HG02938 (cell line): ENCODE data around the gene SGIP1.

ENCODE experiments used
- ATAC-seq: cut with Tn5 transposase; IDR thresholded peaks from one replicate; pipeline ENCODE4 v1.9.1; 2021; ENCODE audit warnings: mild to moderate bottlenecking, moderate library complexity; ENCODE audit not compliant: unreplicated experiment

SGIP1 gene

DNA sequence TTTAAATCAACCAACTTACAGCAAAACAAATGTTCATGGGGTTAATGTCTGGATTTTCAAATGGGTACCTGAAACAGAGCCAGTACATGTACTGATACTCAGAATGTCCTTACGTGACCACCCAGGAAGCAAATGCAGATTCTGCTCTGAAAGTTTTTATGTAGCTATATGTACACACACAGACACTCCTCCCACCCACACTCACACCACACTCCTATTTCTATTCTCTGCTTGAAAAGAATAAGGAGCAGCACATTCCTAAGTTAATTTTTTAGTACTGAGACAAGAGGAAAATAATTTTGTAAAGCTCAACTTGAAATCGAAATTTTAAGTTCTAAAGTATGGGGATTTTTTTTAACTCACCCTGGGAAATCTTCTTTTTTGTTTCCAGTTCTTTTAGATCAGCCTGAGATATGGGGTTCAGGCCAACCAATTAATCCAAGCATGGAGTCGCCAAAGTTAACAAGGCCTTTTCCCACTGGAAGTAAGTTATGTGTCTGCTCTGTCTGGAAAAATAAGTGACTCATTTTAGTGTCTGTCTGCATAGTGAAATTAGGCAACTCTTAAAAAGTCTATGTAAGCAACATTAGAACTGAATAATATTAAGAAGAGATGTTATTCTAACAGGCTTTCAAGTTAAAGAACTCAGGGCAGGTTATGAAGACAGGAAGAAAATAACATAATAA, 142.8 kb downstream of the SGIP1 start:
- ATAC-seq: no peak

DNA sequence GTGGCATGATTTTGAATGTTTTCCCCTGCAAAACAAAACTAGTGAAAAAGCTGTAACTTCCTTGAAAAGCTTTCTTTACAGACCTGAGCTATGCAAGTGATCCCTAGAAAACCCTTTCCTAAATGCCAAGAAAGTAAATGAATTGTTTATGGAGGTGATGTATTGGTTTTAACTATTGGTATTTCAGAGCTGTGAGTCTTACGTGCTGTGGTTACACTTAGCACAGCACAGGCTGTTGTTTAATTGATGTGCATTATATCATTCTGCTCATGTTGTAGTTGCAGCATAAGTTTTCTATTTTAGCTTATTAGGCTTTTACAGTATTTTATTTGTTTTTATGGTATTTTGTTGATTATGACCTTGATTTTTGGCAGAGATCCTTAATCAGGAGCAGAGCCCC, 144.2 kb downstream of the SGIP1 start:
- ATAC-seq: no peak

DNA sequence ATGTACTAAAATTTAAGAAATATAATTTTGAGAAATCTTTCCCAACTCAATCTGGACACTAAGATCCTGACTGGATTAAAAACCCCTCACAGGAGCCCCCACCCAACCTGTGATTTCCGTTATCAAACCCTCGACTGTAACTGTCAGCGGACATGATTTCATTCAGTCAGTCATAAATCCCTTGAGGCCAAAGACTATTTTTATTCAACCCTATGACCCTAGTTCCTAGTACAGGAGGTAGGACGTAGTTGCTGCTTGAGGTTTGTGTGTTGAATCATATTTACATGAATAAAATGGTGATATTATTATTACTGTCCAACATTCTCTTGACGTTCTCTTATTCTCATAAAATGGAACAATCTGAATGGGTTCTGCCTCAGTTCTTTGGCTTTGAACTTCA, 145.2 kb downstream of the SGIP1 start:
- no peak for ATAC-seq

DNA sequence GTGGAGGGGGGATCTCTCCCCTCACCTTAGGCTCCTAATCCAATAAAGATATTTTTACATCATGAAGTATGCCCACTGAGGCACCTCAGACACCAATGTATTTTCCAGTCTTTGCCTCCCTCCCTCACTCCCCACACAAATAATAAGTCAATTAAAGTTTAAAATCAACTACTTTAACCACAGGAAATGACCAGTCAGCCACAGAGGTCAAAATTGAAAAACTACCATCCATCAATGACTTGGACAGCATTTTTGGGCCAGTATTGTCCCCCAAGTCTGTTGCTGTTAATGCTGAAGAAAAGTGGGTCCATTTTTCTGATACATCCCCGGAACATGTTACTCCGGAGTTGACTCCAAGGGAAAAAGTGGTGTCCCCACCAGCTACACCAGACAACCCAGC, 147.7 kb downstream of the SGIP1 start:
- ATAC-seq: no peak

DNA sequence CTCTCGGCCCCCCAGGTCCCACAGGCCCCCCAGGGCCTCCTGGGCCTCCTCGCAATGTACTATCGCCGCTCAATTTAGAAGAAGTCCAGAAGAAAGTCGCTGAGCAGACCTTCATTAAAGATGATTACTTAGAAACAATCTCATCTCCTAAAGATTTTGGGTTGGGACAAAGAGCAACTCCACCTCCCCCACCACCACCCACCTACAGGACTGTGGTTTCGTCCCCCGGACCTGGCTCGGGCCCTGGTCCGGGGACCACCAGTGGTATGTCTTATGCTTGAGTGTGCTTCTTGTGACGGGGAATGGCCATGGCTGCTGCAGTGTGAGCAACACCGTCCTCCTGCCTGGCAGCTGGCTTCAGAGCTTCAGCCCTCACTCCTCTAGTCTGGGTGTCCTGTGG, 148.2 kb downstream of the SGIP1 start:
- ATAC-seq: no peak

DNA sequence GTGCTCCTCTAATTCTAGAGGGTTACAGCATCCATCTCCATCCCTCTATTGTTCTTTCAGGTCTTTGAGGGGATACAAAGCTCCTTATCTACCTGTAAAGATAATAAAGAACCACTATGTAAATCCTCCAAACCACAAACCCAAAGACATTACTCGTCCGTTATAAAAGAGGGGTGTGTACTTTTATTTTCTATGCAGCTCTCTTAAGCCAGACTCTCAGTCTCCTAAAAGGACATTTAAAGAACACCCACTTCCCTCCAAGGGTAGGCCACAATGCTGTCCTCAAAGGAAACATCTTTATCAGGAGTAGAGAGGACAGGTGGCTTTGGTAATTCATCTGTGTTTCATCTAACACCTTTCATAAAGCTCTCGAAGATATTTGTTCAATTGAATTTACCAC, 150.4 kb downstream of the SGIP1 start:
- no peak for ATAC-seq

DNA sequence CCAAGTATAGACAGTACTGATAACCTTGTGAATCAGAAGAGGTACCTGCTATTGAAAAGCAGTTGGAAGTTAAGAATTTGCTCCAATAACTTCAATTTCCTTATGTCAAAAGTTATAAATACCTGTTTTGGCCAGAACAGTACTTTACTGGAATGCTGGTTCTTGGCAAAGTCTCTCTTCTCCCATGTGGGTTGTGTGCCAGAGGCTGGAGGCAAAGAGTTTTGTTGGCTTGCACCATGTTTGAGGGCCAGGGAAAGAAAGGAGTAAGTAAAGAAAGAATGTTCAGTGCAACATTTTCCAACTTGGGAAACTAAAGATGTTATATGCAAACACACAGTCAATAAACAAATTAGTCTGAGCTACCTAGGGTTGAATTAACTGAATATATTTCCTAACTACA, 151.3 kb downstream of the SGIP1 start:
- ATAC-seq: no peak

DNA sequence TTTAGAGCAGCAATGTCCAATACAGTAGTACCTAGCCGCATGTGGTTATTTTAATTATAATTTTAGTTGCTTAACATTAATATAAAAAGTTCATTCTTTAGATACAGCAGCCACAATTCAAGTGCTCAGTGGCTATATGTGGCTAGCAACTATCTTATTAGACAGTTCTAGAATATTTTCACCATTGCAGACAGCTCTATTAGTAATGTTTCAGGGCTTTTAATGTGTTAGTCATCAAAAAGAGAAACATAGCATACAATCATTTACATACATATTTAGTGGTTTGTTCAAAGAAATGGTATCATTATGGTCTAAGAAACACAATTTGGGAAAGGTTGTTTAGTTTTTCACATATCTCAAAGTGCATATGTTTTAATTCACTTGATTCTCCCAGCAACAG, 151.7 kb downstream of the SGIP1 start:
- no peak for ATAC-seq

DNA sequence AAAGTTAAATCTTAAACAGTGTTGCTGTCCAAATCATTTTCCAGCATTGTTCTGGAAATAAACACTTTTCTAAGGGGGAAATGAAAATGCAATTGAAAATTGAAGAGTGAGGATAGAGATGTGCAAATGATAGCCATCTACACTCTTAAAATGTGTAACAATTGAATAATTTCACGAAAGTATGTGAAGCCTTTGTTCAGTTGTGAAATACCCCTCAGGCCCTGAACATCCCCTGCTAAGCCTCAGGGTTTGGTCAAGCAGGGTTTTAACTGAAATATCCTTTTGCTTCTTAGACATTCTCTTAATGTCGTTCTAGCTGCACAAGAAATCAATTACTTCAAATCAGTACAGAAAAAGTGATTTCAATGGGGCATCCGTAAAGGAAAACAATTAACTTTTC, 152.5 kb downstream of the SGIP1 start:
- no peak for ATAC-seq

DNA sequence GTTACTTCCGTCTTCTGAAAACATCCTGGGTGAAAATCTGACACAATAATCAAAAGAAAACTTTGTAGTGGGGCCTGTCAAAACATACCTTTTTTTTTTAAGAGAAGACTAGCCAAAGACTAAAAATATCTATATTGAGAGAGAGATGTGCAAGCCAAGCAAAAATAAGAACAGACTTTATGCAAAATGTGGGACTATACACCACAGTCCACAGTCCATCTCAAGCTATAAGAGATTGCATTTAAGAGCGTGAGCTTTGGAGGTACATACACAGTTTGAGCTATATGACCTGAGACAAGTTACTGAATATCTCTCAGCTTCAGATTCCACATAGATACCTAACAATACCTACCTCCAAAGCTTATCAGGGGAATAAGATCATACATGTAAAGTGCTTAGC, 153.4 kb downstream of the SGIP1 start:
- ATAC-seq: no peak

DNA sequence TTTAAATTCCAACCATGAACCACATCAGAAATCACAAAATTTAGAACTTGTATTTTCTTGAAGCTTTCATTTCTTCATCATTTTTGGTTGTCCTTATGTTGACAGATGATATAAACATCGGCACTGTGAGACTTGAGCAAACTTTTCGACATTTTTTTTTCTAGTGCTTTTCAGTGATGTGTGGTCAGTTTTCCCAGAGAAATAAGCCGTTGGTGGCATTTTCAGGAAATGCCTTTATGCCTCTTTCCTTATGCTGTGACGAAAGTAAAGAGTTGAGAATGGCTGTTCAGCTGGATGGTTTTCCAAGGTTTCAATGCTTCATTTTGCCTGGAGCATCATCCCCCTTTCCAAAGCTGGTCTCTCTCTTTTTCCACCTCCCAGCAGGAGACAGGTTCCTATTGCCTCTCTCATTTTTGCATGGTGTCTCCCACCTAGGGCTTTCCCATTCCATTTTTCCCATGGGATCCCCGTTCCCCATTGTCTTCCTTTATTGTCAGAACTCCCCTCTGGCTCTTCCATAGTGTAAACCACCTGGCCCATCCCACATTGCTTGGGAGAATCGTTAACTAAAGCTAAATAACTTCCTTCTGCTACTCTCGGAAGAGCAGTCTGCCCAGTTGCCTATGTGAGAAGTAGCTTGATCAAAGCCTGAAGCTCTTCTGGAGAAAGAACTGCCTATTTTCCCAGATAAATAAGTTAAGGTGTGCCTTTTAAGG, 156.9 kb downstream of the SGIP1 start:
- no peak for ATAC-seq

DNA sequence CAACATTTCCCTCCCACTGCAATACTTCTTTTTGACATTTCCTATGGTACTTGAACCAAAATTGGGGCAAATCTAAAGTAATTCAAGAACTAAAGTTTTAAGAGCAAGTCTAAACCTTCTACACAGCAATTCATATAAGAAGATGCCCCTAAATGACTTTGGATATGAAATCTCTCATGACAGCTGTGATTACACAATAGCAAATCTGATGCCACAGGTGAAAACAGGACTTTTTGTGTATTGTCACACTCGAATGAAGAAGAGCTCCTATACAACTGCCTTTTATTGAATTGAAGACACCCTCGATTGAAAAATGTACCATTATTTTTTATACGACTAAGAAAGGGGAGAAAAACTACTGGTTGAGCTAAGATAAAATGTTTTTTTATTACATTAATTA, 158.7 kb downstream of the SGIP1 start:
- no peak for ATAC-seq

DNA sequence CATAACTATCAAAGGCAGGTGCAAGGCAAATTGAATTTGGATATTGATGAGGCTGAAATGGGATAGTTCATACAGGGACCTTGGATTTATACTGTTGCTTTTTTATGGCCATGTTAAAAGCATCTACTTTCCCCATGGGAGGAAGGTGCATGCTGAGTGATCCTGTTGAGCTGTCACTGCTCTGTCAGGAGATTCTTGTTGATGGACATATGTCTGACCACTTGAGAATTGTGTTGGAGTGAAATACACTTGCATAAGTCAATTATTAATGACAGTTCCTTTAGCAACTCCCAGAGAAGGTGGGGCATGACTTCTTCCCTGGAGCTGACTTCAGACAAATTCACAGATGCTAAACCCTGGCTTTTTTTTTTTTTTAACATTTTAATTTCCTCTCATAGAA, 159.9 kb downstream of the SGIP1 start:
- ATAC-seq: no peak

DNA sequence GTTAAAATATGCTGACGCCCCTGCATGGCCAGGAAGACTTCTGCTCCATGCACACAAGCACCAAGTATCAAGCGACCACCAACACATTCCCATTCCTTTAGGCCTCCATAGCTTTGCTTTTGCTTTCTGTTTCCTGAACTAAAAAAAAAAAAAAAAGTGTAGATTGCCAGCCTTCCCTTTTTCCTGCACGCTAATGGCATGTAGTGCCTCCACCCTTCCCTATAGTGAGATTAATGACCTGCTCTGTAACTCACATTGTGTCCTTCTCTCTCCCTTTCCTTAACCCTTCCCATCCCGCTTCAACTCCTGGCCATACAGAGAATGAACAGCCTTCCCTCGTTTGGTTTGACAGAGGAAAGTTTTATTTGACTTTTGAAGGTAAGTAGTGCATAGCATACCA, 161.2 kb downstream of the SGIP1 start:
- no peak for ATAC-seq

DNA sequence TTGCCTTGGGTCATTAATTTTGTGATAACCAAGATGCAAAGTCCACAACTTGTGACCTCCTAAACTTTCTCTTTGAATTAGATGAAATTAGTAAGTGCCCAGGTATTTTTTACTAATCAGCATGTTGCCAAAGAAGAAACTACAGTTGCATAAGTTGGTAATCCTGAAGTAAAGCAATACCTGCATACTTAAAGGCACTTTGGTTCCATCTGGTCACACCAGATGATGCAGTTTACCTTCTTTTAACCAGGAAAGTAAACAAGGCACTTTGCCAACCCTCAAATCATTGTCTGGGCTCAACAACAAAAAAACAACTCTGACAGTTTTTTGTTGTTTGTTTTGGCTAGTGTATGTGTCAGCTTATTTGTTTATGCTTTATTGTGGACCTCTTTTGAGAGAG, 162.8 kb downstream of the SGIP1 start:
- no peak for ATAC-seq

DNA sequence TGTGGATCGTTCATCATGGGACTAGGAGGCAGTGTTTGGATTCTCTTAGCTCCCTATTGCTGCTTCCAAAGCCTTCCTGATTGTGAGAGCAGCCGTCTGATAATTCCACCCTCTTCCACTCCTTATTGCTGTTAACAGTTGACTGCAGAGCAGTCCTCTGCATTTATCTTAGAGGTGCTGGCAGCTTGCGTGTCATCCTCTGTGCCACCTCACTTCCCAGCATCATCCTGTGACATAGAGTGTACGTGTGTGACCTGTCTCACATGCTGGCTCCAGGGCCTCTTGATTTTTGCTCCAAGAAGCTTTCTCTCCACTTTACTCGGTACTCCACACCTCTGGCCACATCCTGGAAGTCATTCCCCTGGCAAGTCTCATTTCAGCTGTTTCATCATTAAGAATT, 165.3 kb downstream of the SGIP1 start:
- no peak for ATAC-seq

DNA sequence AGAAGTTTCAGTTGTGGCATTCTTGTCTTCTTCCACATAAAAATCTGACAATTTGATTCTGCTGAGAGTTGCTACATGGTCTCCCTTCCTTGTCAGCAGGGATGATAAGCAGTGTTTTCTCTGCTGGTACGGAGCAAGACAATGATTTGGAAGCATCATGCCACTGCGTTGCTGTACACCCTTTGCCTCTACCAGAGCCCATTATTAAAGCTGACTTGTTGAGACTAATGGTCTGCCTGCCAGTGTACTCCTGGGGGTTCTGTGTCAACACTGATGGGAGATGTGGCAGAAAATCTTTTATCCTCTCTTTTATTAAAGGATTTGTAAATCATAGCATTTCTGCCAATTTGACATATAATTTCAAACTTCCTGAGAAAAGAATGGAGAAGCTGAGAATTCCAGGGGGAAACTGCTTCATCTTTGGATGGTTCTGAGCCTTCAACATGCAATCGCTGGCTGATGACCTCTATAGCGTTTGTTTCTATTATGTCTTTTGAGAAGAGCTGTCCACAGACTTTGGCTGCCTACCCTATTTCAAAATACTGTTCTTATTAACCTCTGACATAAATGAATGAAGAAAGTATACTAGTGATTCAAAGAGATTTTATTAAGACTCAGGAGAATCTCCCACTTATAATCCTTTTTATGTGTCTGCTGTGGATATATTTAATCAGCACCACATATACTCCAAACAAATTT, 170.4 kb downstream of the SGIP1 start:
- no peak for ATAC-seq

DNA sequence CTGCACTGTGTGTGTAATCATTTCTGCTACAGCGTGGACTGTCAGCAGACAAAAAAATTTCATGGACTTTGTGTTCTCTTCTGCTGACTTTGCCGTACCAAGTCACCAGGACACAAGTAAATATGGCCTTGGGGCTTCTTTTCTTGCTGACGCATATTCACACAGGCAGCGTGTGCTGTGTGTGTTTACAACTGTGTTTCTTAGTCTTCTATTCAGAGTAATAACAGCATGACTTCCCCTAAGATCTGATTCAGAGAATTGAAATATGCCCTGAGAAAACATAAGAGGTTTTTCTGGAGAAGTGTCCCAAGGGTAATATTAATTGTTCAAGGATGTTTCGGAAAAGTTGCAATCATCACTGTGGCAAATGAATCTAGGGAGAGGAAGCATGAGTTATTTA, 171.2 kb downstream of the SGIP1 start:
- no peak for ATAC-seq

DNA sequence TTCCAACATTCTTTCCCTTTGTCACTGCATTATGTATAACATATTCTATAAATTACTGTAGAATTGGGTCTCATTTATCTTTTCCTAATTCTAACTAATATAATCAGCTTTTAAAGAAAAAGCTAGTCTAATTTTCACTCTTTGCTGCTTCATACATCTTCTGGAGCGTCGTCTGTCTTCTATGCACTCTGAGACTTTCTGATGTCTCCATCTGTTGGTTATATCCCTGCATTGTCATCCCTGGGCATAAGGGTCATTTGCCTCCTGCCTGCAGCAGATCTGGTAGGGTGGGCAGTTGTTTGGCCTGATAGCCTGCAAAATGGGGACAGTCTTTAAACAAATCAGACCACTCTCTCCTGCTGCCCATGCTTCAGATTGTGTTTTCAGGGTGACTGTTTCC, 177.5 kb downstream of the SGIP1 start:
- ATAC-seq: no peak

DNA sequence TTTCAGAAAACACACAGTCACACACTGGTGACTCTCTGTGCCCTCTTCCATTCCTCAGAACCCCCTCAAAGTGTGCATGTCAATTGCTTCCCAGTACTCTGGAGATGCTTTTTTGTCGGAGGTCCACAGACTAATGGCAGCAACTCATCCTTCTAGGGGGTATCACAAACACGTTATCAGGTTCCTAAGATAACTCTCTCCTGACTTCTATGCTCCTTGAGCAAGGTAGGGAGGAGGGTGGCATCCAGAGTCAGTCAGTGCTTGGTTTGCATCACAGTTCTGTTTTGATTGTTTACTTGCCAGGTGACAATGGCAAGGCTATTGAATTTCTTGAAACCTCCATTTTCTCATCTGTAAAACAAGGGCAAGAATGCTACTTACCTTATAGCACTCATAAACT, 178.9 kb downstream of the SGIP1 start:
- no peak for ATAC-seq

DNA sequence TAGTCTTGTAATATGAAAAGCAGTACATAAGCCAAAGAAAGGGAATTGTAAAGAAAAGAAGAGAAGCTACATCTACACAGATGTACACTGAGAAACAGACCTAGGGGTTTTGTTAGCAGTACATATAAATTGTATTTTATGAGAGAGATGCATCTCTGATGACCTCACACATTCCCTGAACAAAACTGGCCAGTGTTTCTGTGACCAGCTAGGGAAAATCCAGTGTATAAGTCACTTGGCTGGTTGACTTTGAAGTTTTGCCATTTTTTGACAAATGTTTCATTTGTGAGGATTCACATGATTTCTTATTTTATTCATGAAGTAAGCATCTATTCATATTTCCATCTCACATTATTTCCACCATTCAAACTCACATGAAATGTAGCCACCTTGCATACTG, 190.0 kb downstream of the SGIP1 start:
- no peak for ATAC-seq
